Measurements from ENCODE around the gene RC3H2.

RC3H2 gene

GRCh38 chr9:122904823-122905710 is at the start of gene RC3H2:
TSS of gene RC3H2 (minus strand) at chr9:122905359. CDS start at chr9:122897509, 7,850 bp downstream.
- H3K27ac Mint-ChIP-seq = peak within 1 kb of the TSS; percentile 98
- no peaks in the 10 kb centered on the region for H3K27me3 Mint-ChIP-seq
- H3K4me1 Mint-ChIP-seq (ENCODE audit: low read depth) = peaks cover 40% of the 10 kb centered on the region
- no peaks in the 10 kb centered on the region for H3K9me3 Mint-ChIP-seq (ENCODE audit: low read depth)
- no peaks in the 10 kb centered on the region for H3K36me3 Mint-ChIP-seq
- H3K4me3 Mint-ChIP-seq = peak within 1 kb of the TSS; percentile 94

- H3K27me3 Mint-ChIP-seq = no peaks in the 10 kb centered on the region
- H3K36me3 Mint-ChIP-seq = peaks cover 4% of the 10 kb centered on the region
- H3K4me3 Mint-ChIP-seq = no peak overlapping the region
- no peaks in the 10 kb centered on the region for H3K9me3 Mint-ChIP-seq (ENCODE audit: low read depth)
- no peak overlapping the region for H3K27ac Mint-ChIP-seq
- peaks cover 35% of the 10 kb centered on the region for H3K4me1 Mint-ChIP-seq (ENCODE audit: low read depth)
These were observed 49.1 kb upstream of the RC3H2 start for GRCh38 chr9:122954253-122954691.

GRCh38 chr9:122951056-122951455 is 45.9 kb upstream of the RC3H2 start:
- Mint-ChIP-seq H3K9me3 (ENCODE audit: low read depth) (no peaks in the 10 kb centered on the region), H3K4me3 (no peak overlapping the region), H3K27me3 (no peaks in the 10 kb centered on the region), H3K4me1 (ENCODE audit: low read depth) (peaks cover 57% of the 10 kb centered on the region), H3K27ac (no peak overlapping the region), H3K36me3 (peaks cover 4% of the 10 kb centered on the region)

- Mint-ChIP-seq H3K27me3 (no peaks in the 10 kb centered on the region), H3K9me3 (ENCODE audit: low read depth) (no peaks in the 10 kb centered on the region), H3K36me3 (peaks cover 6% of the 10 kb centered on the region), H3K27ac (no peak overlapping the region), H3K4me1 (ENCODE audit: low read depth) (peaks cover 62% of the 10 kb centered on the region), H3K4me3 (no peak overlapping the region)
These were observed 45.1 kb upstream of the RC3H2 start for GRCh38 chr9:122950263-122950662.

- H3K4me3 Mint-ChIP-seq = no peak overlapping the region
- no peak overlapping the region for H3K27ac Mint-ChIP-seq
- H3K27me3 Mint-ChIP-seq = no peaks in the 10 kb centered on the region
- peaks cover 62% of the 10 kb centered on the region for H3K4me1 Mint-ChIP-seq (ENCODE audit: low read depth)
- peaks cover 5% of the 10 kb centered on the region for H3K36me3 Mint-ChIP-seq
- H3K9me3 Mint-ChIP-seq (ENCODE audit: low read depth) = no peaks in the 10 kb centered on the region
These were observed 44.5 kb upstream of the RC3H2 start for GRCh38 chr9:122949696-122950095.

GRCh38 chr9:122948313-122948712 is 43.2 kb upstream of the RC3H2 start:
- Mint-ChIP-seq H3K36me3 (peaks cover 5% of the 10 kb centered on the region), H3K4me3 (no peak overlapping the region), H3K27ac (no peak overlapping the region), H3K27me3 (no peaks in the 10 kb centered on the region), H3K4me1 (ENCODE audit: low read depth) (peaks cover 59% of the 10 kb centered on the region), H3K9me3 (ENCODE audit: low read depth) (no peaks in the 10 kb centered on the region)

GRCh38 chr9:122946461-122947005 is 41.4 kb upstream of the RC3H2 start:
- H3K9me3 Mint-ChIP-seq (ENCODE audit: low read depth) = no peaks in the 10 kb centered on the region
- H3K4me1 Mint-ChIP-seq (ENCODE audit: low read depth) = peaks cover 68% of the 10 kb centered on the region
- no peak overlapping the region for H3K27ac Mint-ChIP-seq
- no peak overlapping the region for H3K4me3 Mint-ChIP-seq
- no peaks in the 10 kb centered on the region for H3K27me3 Mint-ChIP-seq
- peaks cover 5% of the 10 kb centered on the region for H3K36me3 Mint-ChIP-seq

- no peak overlapping the region for H3K27ac Mint-ChIP-seq
- H3K4me1 Mint-ChIP-seq (ENCODE audit: low read depth) = peaks cover 66% of the 10 kb centered on the region
- no peaks in the 10 kb centered on the region for H3K9me3 Mint-ChIP-seq (ENCODE audit: low read depth)
- H3K4me3 Mint-ChIP-seq = no peak overlapping the region
- H3K27me3 Mint-ChIP-seq = no peaks in the 10 kb centered on the region
- peaks cover 5% of the 10 kb centered on the region for H3K36me3 Mint-ChIP-seq
These were observed 40.1 kb upstream of the RC3H2 start for GRCh38 chr9:122944960-122945888.

- Mint-ChIP-seq H3K9me3 (ENCODE audit: low read depth) (no peaks in the 10 kb centered on the region), H3K36me3 (peaks cover 3% of the 10 kb centered on the region), H3K4me1 (ENCODE audit: low read depth) (peaks cover 44% of the 10 kb centered on the region), H3K27ac (peak overlapping the region; percentile 81), H3K27me3 (no peaks in the 10 kb centered on the region), H3K4me3 (peak overlapping the region; percentile 98)
These were observed 36.5 kb upstream of the RC3H2 start for GRCh38 chr9:122941582-122942234.

GRCh38 chr9:122940749-122941581 is 35.8 kb upstream of the RC3H2 start, which contains the start of gene RABGAP1:
TSS of gene RABGAP1 (plus strand) at chr9:122941020. CDS start at chr9:122957060, 16,040 bp downstream.
- peaks cover 5% of the 10 kb centered on the region for H3K36me3 Mint-ChIP-seq
- H3K9me3 Mint-ChIP-seq (ENCODE audit: low read depth) = no peaks in the 10 kb centered on the region
- peak within 1 kb of the TSS; percentile 81 for H3K27ac Mint-ChIP-seq
- peak within 1 kb of the TSS; percentile 98 for H3K4me3 Mint-ChIP-seq
- peaks cover 41% of the 10 kb centered on the region for H3K4me1 Mint-ChIP-seq (ENCODE audit: low read depth)
- H3K27me3 Mint-ChIP-seq = no peaks in the 10 kb centered on the region

GRCh38 chr9:122940454-122940748 is 35.2 kb upstream of the RC3H2 start:
- peak overlapping the region; percentile 69 for H3K27ac Mint-ChIP-seq
- peaks cover 3% of the 10 kb centered on the region for H3K36me3 Mint-ChIP-seq
- H3K27me3 Mint-ChIP-seq = no peaks in the 10 kb centered on the region

GRCh38 chr9:122939601-122940000 is 34.4 kb upstream of the RC3H2 start:
- Mint-ChIP-seq H3K27ac (no peak overlapping the region), H3K4me1 (ENCODE audit: low read depth) (peaks cover 34% of the 10 kb centered on the region), H3K9me3 (ENCODE audit: low read depth) (no peaks in the 10 kb centered on the region), H3K36me3 (peaks cover 2% of the 10 kb centered on the region), H3K4me3 (no peak overlapping the region), H3K27me3 (no peaks in the 10 kb centered on the region)

More at GRCh38 chr9:122940454-122940748, 35.2 kb upstream of the RC3H2 start:
- no peaks in the 10 kb centered on the region for H3K9me3 Mint-ChIP-seq (ENCODE audit: low read depth)
- peaks cover 36% of the 10 kb centered on the region for H3K4me1 Mint-ChIP-seq (ENCODE audit: low read depth)
- peak overlapping the region; percentile 98 for H3K4me3 Mint-ChIP-seq

GRCh38 chr9:122936883-122937282 is 31.7 kb upstream of the RC3H2 start:
- H3K4me3 Mint-ChIP-seq = no peak overlapping the region
- H3K27ac Mint-ChIP-seq = no peak overlapping the region
- H3K9me3 Mint-ChIP-seq (ENCODE audit: low read depth) = no peaks in the 10 kb centered on the region
- H3K36me3 Mint-ChIP-seq = peaks cover 2% of the 10 kb centered on the region
- H3K4me1 Mint-ChIP-seq (ENCODE audit: low read depth) = peaks cover 34% of the 10 kb centered on the region
- no peaks in the 10 kb centered on the region for H3K27me3 Mint-ChIP-seq

GRCh38 chr9:122936464-122936863 is 31.3 kb upstream of the RC3H2 start:
- Mint-ChIP-seq H3K36me3 (peaks cover 2% of the 10 kb centered on the region), H3K4me3 (no peak overlapping the region)

More at GRCh38 chr9:122936464-122936863, 31.3 kb upstream of the RC3H2 start:
- peaks cover 31% of the 10 kb centered on the region for H3K4me1 Mint-ChIP-seq (ENCODE audit: low read depth)
- no peaks in the 10 kb centered on the region for H3K9me3 Mint-ChIP-seq (ENCODE audit: low read depth)
- H3K27me3 Mint-ChIP-seq = no peaks in the 10 kb centered on the region
- H3K27ac Mint-ChIP-seq = no peak overlapping the region

Data from activated naive CD8-positive, alpha-beta T cell (primary cell).